GM18951 (cell line): ENCODE measurements around the gene CDHR5.

Source experiments
- POLR2A ChIP-seq: IDR thresholded peaks from 4 replicates; pipeline ENCODE4 v1.6.1; 2011; ENCODE audit warnings: mild to moderate bottlenecking; ENCODE audit not compliant: insufficient read length, insufficient read depth; ENCODE audit errors: extremely low read depth
- in situ Hi-C: fragments of 300-500 bp; cut with MboI; formaldehyde crosslinking; loops from one replicate; pipeline ENCODE4 v1.12.0; 2022; ENCODE audit warnings: low sequenced_read_pairs, mixed read lengths, inconsistent platforms; ENCODE audit not compliant: unreplicated experiment

CDHR5 gene

DNA sequence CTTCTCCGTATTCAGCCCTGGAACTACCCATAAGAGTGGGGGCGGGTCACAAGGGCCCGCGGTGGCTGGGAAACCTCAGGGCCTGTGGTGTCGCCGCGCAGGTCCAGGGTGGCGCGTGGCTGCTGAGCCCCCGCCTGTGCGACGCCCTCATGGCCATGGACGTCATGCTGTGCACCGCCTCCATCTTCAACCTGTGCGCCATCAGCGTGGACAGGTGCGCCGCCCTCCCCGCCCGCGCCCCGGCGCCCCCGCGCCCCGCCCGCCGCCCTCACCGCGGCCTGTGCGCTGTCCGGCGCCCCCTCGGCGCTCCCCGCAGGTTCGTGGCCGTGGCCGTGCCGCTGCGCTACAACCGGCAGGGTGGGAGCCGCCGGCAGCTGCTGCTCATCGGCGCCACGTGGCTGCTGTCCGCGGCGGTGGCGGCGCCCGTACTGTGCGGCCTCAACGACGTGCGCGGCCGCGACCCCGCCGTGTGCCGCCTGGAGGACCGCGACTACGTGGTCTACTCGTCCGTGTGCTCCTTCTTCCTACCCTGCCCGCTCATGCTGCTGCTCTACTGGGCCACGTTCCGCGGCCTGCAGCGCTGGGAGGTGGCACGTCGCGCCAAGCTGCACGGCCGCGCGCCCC, 14.7 kb upstream of the CDHR5 start:
- in situ Hi-C loops: no loop called here
- no peak for TF ChIP-seq POLR2A

DNA sequence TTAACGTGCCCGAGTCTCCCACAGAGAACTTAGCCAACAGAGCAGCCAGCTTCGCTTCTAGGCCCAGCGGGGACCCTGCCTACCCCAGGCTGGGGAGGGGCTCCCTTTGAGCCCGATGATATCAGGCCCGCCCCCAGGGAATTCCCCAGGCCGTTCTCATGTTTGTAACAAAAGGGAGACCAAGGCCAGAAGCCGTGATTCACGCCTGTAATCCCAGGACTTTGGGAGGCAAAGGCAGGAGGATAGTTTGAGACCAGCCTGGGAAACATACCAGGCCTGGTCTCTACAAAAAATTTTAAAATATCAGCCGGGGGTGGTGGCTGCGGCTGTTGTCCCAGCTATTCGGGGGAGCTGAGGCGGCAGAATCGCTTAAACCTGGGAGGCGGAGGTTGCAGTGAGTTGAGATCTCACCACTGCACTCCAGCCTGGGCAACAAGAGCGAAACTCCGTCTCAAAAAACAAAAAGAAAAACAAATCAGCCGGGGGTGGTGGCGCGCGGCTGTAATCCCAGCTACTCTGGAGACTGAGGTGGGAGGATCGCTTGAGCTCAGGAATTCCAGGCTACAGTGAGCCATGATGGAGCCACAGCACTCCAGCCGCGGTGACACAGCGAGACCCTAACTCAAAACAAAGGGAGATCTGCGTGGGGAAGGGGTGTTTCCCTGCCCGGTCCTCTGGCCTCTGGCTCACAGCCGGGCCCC, 14.0 kb upstream of the CDHR5 start:
- no peak for TF ChIP-seq POLR2A
- in situ Hi-C loops: no loop called here

DNA sequence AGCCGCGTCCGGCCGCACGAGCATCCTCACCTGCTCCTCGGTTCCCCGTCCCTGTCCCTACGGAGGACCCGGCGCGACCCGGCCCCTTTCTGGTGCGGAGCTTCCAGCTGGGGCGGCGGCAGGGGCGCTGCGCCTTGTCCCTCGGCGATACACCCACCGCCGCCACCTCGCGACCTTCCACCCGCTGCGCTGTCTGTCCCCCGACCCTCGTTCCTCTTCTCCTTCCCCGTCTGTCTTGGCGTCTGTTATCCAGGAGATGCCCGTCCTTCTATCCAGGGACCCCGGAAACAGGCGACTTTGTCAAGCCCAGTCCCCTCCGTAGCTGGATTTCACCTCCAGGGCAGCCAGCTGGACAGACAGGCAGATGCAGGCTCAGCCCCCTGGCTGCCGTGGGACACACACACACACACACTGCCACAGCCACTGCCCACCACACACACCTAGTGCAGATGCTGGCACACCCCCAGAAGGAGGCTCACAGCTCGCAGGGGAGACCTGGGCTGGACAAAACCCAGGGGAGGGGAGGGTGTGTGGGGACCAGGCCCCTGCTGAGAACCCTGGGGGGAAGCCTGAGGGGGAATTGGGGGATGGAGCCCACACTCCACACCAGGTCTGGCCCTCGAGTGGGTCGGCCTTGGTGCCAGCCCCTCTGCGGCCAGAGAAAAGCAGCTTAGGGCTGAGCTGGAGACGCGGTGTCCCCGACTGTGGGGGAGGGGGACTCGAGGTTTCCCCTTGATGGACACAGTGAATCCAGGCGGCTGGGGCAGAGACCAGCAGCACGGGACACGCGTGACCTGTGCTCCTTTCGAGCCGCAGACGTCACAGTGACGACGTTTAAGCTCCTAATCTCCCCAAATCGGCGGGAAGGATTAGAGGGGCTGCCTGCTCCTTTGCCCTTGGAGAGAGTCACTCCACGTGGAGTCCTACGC, 13.1 kb upstream of the CDHR5 start:
- in situ Hi-C loops: no loop called here

DNA sequence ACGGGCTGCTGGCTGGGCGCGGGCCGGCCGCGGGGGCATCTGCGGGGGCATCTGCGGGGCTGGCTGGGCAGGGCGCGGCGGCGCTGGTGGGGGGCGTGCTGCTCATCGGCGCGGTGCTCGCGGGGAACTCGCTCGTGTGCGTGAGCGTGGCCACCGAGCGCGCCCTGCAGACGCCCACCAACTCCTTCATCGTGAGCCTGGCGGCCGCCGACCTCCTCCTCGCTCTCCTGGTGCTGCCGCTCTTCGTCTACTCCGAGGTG, 12.5 kb upstream of the CDHR5 start:
- in situ Hi-C loops: no loop called here
- no peak for TF ChIP-seq POLR2A

More for the DNA sequence above, 13.1 kb upstream of the CDHR5 start:
- TF ChIP-seq POLR2A: no peak

DNA sequence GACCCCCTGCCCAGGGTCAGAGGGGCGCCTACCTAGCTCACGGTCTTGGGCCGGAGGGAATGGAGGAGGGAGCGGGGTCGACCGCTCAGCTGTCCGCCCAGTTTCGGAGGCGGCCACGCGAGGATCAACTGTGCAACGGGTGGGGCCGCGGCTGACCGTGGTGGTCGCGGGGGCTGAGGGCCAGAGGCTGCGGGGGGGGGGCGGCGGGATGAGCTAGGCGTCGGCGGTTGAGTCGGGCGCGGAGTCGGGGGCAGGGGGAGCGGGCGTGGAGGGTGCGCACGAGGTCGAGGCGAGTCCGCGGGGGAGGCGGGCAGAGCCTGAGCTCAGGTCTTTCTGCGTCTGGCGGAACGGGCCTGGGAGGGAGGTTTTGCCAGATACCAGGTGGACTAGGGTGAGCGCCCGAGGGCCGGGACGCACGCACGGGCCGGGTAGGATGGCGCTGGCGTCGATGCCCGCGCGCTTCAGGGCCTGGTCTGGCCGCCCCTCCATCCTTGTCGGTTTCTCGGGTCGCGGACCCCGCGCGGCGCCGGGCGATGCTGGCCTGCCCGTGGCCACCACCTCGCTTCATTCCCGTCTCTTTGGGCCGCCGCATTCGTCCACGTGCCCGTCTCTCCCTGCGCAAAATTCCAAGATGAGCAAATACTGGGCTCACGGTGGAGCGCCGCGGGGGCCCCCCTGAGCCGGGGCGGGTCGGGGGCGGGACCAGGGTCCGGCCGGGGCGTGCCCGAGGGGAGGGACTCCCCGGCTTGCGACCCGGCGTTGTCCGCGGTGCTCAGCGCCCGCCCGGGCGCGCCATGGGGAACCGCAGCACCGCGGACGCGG, 12.0 kb upstream of the CDHR5 start, which contains the start of gene DRD4:
DRD4 (plus strand) TSS at position 759 of the 822 bp plus-strand sequence; CDS start at position 795, 36 bp downstream.
- no peak for TF ChIP-seq POLR2A
- in situ Hi-C loops: no loop called here

DNA sequence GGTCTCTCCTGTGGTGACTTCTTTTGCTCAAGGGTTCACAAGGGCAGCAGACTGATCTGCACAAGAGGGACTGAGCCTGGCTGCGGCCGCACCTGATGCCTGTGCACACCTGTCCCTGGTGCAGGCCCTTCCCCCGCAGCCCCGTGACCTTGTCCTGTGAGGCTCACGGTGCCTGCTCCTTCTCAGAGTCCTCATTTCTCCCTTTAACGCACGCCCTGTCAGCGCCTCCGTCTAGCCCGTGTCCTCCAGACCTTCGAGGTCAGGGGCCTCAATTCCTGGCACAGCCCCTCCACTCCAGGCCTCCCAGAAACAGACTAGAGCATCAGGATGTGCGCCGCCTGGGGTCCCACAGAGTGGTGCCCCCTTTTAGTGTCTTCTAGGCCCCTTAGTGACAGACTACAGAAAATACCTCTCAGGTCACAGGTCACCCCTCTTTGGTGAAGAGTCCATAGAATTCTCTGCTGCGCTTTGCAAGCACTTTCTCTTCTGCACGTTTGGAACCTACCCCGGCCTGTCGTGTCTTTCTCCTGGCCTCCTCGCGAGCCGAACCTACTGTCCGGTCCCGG, 11.3 kb upstream of the CDHR5 start:
- in situ Hi-C loops: no loop called here
- no peak for TF ChIP-seq POLR2A

DNA sequence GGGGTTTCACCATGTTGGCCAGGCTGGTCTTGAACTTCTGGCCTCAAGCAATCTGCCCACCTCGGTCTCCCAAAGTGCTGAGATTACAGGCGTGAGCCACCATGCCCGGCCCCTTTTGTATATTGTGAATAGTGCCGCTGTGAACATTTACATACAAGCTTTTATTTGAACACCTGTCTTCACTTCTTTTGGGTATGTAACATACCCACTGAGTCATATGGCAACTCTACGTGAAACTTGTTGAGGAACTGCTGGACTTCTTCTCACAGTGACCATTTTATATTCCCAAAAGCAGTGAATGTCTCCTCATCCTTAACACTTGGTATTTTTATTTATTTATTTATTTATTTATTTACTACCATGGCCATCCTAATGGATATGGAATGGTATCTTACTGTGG, 6.1 kb upstream of the CDHR5 start:
- in situ Hi-C loops: no loop called here
- no peak for TF ChIP-seq POLR2A

DNA sequence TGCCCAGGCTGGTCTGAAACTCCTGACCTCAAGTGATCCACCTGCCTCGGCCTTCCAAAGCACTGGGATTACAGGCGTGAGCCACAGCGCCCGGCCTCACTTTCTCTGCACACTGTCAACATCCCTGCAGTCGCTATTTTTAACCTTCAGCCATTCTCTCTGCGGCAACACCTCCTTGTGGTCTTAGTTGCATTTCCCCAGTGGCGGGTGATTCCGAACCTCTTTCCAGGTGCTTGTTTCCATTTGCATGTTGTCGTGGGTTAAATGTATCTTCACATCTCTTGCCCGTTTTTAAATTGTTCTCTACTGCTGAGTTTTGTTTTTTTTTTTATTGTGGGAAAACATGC, 4.5 kb upstream of the CDHR5 start:
- TF ChIP-seq POLR2A: no peak
- in situ Hi-C loops: no loop called here

DNA sequence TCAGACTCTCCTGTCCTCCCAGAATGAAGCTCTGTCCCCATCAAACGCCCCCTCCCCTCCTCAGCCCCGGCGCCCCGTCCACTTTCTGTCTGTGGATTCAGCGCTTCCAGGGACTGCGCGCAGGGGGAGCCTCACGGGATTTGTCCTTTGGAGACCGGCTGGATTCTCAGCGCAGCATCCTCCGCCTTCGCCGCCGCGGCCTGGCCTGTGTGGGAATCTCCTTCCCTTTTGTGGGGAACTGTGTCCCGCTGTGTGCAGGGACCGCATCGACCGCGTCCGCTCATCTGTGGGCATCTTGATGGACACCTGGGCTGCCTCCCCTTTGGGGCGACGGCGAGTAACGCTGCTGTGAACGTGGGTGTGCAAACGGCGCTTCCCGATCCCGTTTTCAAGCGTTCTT, 3.3 kb upstream of the CDHR5 start:
- TF ChIP-seq POLR2A: no peak
- in situ Hi-C loops: no loop called here

DNA sequence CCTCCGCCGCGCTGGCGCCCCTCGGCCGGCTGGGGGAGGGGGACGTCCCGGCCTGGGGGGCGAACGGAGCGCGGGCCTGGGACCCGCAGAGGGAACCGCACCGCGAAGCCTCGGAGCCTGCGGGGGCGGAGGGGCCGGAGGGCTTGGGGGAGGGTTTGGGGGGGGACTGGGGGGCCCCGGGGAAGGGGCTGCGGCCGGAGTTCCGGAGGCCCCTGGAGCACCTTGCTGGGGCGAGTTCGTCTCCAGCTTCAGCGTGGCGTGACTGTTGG, 2.5 kb upstream of the CDHR5 start:
- TF ChIP-seq POLR2A: no peak

DNA sequence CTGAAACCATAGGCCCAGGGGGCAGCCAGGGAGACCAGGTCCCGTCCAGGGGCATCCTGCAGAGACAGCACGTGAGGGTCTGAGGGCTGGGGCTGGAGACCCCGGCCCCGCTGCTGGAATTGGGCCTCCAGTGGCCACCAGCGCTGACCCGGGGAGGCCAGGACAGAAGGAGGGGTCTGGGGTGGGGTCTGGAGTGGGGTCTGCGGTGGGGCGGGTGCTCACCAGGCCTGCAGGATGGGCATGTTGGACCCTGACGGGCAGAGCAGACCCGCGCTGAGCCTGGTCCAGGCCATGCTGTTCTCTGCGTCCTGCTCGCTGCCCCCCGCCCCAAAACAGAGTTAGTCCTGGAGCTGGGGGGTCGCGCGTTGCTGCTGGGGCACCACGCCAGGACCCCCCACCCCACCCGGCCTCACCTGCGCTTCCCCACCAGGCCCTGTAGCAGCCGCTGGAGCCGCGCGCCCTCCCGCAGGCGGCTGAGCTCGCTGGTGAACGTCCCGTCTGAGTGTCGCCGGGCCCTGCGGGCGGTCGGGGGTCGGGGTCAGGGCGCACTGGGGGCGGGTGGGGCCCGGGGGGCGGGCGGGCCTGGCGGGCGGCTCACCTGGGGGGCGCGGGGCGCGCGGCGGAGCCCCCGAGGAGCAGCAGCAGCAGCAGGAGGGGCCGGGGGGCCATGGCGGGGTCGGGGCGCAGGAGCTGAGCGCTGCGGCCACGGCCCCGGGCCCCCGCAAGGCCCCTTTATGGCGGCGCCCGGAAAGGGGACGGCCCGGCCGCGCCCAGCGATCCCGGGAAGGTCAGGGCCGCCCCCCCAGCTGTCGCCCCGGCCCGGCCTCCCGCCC, 1.9 kb upstream of the CDHR5 start, which contains the start of gene SCT:
SCT (minus strand) TSS at position 707 of the 833 bp plus-strand sequence; CDS start at position 669, 38 bp downstream.
- TF ChIP-seq POLR2A: no peak
- in situ Hi-C loops: no loop called here

More for the DNA sequence above, 2.5 kb upstream of the CDHR5 start:
- in situ Hi-C loops: no loop called here
